ENCODE results near the gene KEL.

Gene KEL

DNA sequence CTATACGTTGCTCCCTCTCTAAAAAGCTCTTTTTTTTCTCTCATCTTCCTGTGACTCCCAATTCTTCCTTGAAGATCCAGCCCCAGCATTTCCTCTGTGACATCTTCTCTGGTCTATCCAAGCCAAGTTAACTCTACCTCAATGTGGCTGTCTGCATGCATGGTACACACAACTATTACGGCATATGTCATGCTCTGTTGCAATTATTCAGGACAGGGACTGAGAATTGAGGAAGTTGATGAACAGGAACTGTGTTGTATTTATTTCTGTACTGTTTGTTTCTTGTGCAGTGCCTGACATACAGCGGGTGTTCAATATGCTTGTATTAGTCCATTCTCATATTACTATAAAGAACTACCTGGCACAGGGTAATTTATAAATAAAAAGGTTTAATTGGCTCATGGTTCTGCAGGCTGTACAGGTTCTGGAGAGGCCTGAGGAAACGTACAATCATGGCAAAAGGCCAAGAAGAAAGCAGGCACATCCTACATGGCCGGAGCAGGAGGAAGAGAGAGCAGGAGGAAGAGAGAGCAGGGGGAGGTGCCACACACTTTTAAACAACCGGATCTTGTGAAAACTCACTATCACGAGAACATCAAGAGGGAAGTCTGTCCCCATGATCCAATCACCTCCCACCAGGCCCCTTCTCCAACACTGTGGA is 34.9 kb downstream of the KEL start:
- DNase-seq = no peak

DNA sequence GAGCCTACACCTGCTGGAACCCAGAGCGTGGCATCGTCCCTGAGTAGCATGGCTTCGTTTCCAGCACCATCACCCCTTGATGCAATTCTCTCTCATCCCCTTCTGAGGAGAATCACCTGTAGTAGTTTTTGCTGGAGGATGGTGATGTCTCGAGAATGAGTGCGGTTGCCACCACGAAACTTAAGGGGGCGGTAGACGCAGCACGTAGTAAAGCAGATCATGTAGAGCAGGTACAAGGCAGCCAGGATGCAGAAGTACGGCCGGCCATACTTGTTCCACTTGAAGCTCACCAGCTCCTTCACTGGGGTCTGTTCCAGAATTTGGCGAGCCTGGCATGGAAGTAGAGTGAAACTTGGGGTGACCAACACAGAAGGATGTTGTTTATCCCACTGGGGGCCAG is 36.8 kb downstream of the KEL start:
- DNase-seq = no peak

DNA sequence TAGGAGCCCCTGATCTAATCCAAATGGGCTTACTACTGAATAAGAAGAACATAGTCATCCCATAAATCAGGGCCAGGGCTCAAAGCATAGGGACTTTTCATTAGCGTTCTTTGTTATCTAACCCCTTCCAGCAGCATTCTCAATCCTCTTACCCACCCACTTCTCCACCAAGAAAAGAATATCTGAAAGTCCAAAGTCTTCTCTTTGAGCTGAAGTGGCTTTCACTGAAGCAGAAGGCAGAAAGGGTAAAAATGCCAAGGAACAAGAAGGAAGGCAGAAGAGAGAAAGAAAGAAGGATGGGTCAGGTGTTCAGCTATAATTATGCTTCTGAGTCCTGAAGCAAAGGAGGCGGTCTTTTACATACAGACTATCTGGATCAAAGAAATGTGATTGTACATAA is 38.8 kb downstream of the KEL start:
- DNase-seq = no peak

DNA sequence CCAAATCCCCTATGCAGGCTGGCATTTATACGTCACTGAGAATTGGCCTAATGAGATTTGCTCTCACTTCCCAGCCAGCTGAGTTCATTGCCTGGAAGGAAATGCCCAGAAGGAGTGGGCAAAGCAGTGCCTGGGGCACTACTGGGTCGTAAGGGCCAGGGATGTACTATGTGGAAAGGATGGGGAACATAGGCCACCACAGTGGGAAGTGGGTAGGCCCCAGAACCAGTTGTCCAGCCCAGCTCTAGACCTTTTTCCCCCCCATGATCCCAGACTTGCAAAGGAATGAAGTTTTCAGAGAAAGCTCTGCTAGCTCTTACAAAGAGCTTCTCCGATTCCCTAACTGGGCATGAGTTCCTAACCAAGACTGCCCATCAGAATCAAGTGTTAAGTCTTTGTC is 42.5 kb downstream of the KEL start:
- no peak for DNase-seq

DNA sequence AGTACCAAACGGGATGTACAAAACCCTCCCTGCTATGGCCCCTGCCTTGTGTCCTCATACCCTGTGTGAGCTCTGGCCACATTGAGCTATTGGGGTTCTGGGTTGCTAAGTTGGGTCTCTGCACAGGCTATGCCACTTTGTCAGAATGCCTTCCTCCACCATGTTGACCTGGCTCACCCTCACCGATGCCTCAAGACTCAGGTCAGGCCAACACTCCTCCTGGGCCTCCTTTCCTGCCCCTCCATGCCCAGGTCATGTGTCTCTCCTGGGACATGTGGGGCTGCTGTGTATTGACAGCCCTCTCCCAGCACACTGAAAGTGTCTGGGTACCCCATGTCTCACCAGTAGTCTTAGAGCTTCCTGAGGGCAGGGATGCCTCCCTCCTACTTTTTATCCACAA is 43.3 kb downstream of the KEL start:
- DNase-seq = no peak

DNA sequence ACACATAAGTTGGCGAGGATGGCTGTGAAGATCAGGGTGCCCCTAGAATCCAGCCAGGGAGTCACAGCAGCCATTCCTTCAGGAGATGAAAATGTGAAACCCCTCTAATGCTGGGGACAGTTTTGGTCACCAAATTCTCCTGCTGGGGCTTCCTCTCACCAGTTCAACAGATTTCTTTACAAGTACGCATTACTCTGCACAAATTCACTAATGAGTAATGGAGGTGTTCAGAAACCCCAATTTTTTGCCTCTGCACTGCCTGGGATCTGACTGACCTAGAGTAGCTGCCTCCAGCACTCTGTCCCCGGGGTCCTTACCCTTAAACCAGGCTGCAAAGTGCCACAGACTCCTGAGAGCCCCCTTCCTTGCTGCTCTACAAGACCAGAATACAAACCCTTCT is 44.7 kb downstream of the KEL start:
- no peak for DNase-seq

DNA sequence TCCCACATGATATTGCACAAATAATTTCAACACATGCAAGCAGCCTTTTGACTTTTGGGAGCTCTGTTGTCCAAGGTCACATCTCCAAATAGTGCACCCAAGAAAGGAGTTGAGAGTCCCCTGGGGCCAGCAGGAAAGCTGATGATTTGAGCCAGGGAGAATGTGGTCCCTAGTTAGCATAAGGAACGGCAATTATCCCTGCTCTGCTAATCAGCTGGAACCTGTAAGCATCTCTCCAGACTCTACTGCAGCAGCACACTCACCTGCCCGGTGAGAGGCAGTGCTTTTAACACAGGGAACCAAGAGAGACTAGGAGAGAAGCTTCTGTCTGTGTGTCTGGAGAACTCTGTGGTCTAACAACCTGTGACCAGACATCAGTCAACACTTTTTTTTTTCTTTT is 45.7 kb downstream of the KEL start:
- DNase-seq = no peak

DNA sequence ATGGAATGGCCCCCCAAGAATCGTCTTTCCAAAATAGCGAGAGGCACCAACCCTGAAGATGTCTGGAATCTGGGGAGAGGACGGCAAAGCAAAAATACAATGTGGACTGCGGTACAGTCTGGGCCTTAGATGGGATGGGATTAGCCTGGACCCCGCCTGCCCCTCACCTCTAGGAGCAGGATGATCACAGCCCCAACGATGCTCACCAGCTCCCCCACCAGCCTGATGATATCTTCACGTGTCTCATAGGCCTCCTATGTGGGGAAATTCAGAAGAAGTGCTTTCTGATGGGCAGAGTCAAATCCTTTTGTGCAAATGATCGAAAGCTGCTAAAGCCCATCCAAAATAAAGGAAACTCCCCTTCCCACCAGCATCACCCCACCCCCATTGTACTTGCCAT is 46.8 kb downstream of the KEL start:
- DNase-seq = no peak

DNA sequence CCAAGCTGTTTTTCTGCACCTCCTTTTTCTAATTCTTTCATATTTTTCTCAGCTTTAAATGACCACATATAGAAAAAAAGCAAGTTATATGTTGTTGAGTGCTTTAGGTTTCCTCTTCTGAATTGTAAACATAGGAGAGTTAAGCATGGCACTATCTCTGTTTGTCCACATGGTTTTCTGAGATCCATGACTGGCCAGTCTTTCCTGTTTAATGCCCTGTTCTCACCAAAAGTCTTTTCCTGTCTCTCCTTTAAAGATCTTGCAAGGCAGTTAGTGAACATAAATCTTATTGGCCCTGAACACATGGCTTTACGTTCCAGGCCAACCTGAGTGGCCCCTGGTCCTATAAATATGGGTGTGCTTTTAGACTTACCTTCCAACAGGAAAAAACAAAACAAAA is 48.0 kb downstream of the KEL start:
- no peak for DNase-seq

DNA sequence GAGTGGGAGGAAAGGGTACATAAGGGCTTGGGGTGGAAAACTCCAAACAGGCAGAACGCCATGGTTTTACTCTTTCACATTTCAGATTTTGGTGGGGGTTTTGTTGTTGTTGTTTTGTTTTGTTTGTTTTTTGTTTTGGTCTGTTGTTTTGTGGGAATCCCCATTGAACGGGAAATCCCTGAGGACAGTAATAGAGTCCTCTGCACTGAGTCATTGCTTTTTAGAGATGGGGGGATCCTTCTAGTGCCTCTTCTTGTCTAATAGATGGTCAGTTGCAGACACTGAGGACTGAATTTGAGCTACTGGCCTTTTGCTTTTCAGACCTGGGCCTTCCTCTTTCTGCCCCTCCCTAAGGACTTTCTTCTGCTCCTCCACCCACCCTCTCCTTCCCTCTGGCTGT is 48.6 kb downstream of the KEL start:
- DNase-seq = no peak

DNA sequence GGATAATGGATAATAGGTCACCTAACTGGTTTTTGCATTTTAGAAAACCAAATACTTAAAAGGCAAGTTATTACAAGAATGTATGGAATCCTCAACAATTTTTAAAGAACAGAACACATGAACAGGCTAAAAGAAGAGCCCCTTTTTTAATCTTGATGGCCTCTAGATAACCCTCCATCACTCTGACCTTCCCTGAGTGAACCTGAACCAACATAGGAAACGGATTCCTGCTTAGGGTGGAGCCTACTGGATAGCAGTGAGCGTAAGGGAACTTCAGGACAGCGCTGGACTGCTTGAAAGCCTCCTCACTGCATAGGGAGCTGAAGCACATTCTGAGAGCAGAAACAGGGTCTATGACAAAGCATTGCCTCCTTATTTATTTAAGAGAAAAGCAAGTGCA is 49.1 kb downstream of the KEL start:
- DNase-seq = no peak

DNA sequence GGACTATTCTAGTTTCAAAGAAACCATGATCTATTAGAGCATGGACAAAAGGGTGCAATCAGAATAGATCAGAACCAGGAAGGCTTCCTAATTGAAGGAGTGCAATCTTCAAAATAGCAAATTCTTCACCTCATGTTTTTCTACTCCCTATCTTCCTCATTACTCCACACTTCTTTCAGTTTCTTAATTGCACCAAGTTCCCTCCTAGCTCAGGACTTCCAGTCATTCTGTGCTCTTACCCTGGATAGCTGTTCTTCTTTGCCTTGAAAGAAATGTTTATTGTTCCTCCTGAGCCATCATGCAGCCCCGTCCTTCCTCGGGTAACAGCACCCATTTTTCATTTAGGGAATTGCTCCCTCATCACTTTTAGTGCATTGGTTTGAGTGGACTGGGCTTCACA is 51.7 kb downstream of the KEL start:
- no peak for DNase-seq

DNA sequence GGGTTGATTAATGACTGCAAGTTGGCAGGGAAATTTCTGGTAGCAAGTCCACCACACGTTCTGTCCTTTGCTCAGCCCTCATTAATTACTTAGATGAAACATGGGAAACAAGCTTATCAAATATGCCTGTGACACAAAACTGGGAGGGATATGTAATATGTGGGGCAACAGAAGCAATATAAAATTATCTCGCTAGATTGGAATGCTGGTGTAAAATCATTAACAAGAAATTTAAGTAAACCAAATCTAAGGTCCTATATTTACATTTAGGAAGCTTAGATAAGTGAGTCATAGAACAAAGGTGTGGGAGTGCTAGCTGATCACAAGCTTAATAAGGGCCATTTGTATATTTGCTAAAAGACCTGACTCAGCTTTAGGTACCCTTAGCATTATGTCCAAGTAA is 52.1 kb downstream of the KEL start:
- no peak for DNase-seq

DNA sequence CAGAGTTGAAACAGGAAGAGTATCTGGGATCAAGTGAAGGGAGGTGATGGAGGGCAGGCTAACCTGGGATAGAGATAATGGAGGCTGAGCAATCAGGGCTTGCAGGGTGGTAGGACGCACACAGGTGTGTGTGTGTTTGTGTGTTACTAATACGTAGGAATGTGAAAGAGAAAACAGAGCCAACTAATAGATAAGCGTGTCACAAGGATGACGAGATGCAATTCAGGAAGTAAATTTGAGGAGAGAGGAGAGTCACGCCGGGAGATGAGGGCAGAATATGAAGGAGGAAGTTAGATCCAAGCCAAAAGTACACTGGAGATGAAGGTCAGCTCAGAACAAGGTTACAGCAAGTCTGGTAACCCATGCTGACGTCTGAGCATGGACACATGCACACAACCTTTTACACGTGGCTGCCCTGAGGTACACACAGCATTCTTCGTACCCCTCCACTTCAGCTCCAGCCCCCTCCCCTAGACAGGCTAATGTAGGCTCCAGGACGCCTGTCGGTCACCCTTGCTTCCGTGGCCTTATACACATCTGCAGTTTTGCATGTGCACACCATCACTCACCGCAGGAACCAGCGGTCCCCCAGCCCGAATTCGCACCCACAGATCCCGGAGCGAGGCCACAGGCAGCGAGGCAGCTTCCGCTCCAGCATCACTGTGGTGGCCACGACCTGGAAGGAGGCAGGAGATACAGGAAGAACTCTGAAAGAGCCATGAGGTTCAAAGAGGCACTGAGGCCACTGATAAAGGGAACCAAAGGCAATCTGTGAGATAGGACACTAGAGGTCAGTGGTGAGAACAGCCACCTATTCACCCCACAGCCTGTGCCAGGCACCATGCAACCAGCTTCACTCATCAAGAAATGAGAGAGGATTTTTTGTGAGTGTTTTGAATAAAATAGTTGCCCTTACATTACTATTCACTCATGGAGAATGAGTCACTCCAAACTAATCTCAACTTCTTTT is 53.0 kb downstream of the KEL start:
- no peak for DNase-seq

DNA sequence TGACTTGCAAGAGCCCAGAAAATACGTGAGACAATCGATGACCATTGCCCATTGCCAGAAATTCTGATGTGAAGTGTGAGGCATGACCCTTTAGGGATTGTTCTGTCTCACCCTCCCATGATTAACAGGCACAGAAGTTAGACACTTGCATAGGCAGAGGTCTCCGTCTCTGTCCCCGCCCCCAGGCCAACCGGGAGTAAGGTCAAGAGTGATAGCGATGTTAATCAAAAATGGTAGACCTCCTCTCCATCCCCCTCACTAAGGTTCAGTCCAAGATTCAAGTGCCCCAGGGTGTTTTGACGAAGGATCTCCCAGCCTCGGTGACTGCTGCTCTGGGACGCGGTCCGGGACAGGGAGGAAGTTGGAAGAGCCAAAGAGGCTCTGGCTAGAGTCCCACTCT is 53.9 kb downstream of the KEL start:
- DNase-seq = no peak

DNA sequence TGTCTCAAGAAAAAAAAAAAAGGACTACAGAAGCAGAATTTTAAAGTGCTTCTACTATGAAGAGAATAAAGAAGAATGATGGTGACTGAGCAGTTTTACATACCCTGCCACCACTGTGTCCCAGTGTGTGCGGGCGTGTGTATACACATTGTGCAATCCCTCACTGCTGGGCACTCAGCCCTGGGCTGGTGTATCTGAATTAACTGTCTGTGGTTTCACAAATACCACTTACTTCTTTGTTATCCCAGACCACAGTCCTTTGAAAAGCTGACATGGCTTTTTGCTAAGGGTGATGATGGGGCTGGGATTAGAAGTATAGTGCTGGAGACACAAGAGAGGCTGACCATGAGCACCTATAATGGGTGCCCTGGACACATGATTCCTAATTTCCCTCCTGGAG is 55.5 kb downstream of the KEL start:
- DNase-seq = no peak

DNA sequence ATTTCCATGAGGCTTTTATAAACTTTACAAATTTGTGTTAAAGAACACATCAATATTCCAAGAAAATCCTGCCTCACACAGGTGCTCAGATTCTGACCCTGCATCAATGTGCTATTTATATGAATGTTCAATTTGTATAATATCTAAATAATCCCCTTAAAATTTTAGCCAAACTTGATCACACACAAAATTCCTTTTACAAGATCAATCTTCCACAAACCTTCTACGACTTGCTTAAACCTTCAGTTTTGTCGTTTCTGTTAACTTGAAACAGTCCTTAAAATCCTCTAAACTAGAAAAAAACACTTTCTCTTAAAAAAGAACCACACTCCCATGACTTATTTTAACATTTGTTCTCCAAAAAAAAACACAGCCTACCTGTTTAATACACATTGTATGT is 56.4 kb downstream of the KEL start:
- DNase-seq = no peak

DNA sequence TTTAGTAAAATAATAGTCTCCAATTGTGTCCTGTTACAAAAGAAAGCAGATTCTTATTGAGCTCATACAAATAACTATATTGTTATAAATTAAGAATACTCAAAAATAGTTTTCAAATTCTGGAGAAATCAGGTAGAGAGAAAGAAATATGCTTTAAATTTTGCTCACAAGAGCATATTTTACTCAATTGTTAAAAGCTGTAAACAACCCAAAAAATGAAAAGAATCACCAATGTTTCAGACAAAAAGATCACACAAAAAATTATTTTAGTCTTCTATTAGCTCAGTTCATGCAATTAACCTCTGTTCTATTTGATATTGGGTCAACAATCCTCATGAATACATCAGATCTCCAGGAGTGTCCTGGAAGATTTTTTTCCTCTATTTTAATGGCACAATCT is 58.0 kb downstream of the KEL start:
- DNase-seq = no peak

DNA sequence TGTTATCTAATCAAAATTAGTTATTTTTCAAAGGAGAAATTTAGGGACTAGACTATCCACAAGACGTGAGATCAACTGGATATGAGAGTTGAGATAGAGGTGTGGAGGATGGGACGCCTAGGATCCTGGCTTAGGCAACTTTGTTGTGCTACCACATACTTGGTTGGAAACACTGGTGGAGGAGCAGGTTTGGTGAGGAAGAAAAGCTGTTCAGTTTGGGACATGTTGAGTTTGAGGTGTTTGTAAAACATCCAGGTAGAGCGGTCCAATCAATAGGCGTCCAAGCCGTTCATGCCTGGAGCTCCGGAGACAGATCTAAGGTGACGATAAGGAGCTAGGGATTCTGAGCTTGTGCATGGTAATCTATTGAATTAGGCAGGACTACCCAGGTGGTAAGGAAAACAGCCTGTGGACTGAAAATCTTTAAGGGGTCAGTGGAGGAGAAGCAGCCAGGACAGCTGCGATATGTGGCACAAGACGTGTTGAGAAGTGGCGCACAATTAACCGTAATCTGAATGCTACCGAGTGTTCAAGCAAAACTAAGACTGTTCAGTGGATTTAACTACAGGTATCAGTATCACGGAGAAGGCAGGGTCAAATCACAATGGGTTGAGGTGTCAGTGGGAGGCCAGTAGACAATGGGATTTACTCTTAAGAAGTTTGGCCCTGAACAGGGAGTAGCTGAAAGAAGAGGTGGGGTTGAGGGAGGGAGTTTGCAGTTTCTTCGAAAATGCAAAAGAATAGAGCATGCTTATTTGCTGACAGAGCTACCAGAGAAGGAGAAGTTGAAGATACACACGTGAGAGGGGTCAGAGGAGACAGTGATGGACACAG is 60.5 kb downstream of the KEL start:
- no peak for DNase-seq

DNA sequence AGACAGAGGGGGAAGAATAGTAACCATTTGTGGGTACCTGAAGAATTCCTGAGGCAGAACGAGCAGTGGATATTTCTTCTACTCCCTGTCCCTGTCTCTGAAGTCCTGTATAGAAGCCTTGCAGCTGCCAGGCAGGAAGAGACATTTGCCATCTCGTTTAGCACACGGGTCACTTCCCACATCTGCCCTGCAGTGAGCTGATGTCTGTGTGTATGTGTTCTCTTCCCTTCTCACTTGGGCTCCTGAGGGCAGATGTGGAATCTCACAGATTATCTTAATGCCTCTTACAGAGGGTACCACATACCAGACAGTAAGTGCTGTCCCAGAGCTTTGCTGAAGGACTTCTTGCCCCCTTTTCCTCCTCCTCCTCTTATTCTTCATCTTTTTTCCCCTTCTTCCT is 62.5 kb downstream of the KEL start:
- no peak for DNase-seq

DNA sequence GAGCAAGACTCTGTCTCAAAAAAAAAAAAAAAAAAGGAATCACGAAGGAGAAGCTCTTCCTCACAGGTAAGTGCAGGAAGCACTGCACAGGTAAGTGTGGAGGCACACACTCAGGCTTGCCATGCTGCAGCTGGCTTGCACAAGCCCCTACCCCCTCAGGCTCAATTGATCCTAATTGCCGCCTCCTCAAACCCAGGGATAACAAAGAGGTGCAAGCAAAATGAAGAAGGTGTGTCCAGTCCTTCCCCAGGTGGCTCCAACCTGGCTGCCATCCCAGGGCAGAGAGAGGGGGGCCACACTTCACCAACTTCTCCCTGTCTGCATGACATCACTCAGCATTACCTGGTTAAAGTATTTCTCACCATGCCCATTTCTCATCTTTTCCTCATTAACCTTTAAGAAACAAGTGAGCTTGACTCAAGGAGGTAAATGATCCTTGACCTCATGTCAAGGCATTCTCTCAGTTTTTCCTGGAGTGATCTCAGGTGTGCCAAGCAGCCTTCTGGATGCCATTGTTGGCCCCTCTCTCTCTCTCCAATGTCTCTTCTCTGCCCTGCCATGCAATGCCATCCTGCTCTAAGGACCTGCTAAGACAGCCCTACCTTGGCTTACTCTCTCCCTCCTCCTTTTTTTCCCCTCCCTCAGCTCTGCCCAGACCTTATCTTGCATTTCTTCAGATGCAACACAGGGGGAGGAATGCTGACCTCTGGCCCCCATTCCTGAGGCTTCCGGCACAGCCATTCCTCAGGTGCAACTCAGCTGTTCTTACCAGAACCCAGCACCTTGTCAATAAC is 63.6 kb downstream of the KEL start:
- no peak for DNase-seq

DNA sequence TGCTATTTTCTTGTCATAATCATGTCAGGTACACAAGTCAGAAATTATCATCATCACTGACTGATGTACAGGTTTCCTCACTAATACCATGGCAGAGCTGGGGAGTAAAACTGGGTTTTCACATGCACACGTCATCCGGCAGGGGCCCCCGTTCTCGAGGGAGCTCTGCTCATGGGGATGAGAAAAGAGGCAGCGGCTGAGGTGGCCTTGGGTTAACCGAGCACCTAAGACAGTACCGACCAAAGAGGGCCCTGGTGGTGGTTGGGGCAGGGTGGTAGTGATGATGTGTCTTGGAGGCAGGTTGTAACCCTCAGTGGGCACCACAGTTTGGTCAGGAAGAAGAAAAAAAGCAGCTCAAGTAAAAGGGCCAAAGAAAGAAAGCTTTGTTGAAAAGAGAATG is 64.5 kb downstream of the KEL start:
- DNase-seq = no peak
